IPS-11a (cell line): Measurements from ENCODE around the gene CBLN4.

ENCODE experiments used
- H3K4me3 ChIP-seq: one replicate; pipeline ENCODE4 v1.5.1; 2013; ENCODE audit warnings: low read depth, low read length, control low read depth

The CBLN4 gene

DNA sequence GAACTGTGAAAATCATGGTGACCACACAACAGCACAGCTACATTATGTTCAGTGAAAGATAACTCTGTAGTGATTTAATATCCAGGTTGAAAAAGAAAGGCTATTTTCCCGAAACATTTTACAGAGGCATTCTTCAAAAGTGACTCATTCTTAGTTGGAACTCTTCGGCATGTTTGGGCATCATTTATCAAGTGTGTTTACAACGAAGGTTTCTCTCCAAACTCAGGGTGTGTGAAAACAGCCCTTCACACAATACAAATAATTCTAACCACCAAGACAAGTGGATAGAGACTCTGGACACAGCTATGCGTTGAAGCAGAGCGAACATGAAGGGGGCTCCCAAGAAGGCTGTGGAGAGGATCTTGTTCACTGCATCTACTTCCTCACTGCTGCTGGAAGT lies 57.6 kb downstream of the CBLN4 start:
- no peak overlapping the region for H3K4me3 ChIP-seq
